Ovary (tissue), 9 donors: ENCODE measurements around the gene SIL1. TPM values are rescaled to one million over a fixed set of nuclear protein-coding genes. Genes with fewer than 3 reads are reported as not detected.
"Not testable (repeated sequence)": the region's sequence is repeated elsewhere in the genome, so short reads cannot be mapped to it uniquely, and the experiment has no call there.

Experiments used
- DNase-seq, 5 donors: peaks; one replicate each; pipeline ENCODE4 v3.0.0-alpha.2; 2019 to 2020
- H3K27ac ChIP-seq, 2 donors: fragments of 200-600 bp; one replicate each; pipeline versions ENCODE4 v1.5.1 to v1.8.0; 2019 to 2022
- H3K27me3 ChIP-seq: fragments of 200-600 bp; one replicate; pipeline ENCODE4 v1.8.0; 2022
- H3K36me3 ChIP-seq: fragments of 200-600 bp; sonication (generic); one replicate; pipeline ENCODE4 v1.5.1; 2019
- H3K4me1 ChIP-seq: one replicate; pipeline ENCODE4 v1.8.1; 2013; ENCODE audit warnings: mild to moderate bottlenecking, moderate library complexity; ENCODE audit not compliant: insufficient read depth
- H3K4me3 ChIP-seq: fragments of 200-600 bp; sonication (generic); one replicate; pipeline ENCODE4 v1.5.1; 2017
- H3K9me3 ChIP-seq, 2 donors: fragments of 200-600 bp in 1 of 2; sonication (generic) in 1 of 2; one replicate each; pipeline versions ENCODE4 v1.5.1 to v1.8.1; 2013 to 2019; ENCODE audit warnings: mild to moderate bottlenecking in 1 of 2, moderate library complexity in 1 of 2
- EP300 ChIP-seq: sonication (generic); formaldehyde crosslinking; IDR thresholded peaks from one replicate; pipeline ENCODE4 v1.6.1; 2017; ENCODE audit warnings: antibody characterized with exemption
- POLR2A ChIP-seq: fragments of 450-650 bp; IDR thresholded peaks from one replicate; pipeline ENCODE4 v1.6.1; 2017; ENCODE audit warnings: antibody characterized with exemption, mild to moderate bottlenecking, moderate library complexity
- WGBS, 3 donors: extraction: QIAGEN DNeasy Blood & Tissue Kit in 1 of 3; methylation state at CpG; one replicate each; pipeline versions ENCODE4 v1.1.5 to v1.1.7; 2013 to 2017; 5-methylcytosine and 5-hydroxymethylcytosine counted together
- intact Hi-C, 4 donors: fragments of 100-400 bp; cut with DNase I; formaldehyde crosslinking; loops; one replicate each; pipeline versions ENCODE4 v1.11.0 to v1.15.1; 2022 to 2023
- polyA plus RNA-seq, 2 donors: library from polyadenylated mRNA; stranded (reverse); fragments of 200-250 nt in 1 of 2; fragments of 350-450 nt in 1 of 2; fragmentation: Illumina TruSeq in 1 of 2; extraction: RNeasy Lipid Tissue Mini Kit (QIAGEN cat#74804) in 1 of 2; gene quantifications; one replicate each; pipeline ENCODE4 v1.2.3, GENCODE V29; 2013 to 2014
- total RNA-seq, 7 donors: library from RNA; depleted of rRNA in 2 of 7; stranded (reverse); fragments of >200 nt in 2 of 7; fragmentation: NEBNext Ultra II Directional in 3 of 7; extraction: Animal tissue kit (Norgen Biotek cat#: 25700) in 3 of 7; gene quantifications; one replicate each; pipeline versions ENCODE4 v1.1.0 to v1.2.4, GENCODE V29; 2016 to 2023
- TF ChIP-seq, protein P1 (sequence below), 3 donors: fragments of 450-650 bp in 2 of 3; fragments of 200-600 bp in 1 of 3; IDR thresholded peaks; one replicate each; pipeline versions ENCODE4 v1.5.1 to v1.8.0; 2016 to 2022; ENCODE audit warnings: antibody characterized with exemption in 3 of 3, mild to moderate bottlenecking in 1 of 3
- donor health status: DM: no; HTN: no; CAD: no; lungs with moderate emphysema.
- donor health status: DM: no; HTN: no; CAD: no.
- donor health status: Bipolar disorder and iron deficiency.
- donor health status: DM: yes; HTN: yes; CAD: no.
- donor health status: DM: no; HTN: no; CAD: no.
- donor health status: DM: yes; HTN: yes; CAD: no.

Gene SIL1
- total and polyA plus RNA-seq, 9 donors: 15.7 to 93.0 (median 34.9) TPM

DNA sequence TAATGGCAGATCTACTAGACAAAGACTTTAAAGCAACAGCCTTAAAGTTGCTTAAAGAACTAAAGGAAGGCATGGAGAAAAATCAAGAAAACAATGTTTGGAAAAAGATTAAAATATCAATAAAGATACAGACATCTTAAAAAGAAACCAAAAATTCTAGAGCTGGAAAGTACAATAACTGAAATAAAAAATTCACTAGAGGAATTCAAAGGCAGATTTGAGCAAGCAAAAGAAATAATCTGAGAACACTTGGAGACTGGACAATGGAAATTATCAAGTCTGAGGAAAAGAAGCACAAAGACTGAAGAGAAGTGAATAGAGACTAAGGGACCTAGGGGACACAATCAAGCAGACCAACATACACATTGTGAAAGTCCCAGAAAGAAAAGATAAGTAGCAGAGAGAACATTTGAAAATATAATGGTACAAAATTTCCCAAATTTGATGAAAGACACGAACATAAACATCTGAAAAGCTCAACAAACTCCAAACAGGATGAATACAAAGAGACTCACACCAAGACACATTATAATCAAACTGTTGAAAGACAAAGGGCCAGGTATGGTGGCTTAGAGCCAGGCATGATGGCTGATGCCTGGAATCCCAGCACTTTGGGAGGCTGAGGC lies 26.3 kb downstream of the SIL1 start:
- no peak overlapping the region for H3K27ac ChIP-seq
- no peaks in the 10 kb centered on the region for H3K9me3 ChIP-seq
- no peaks in the 10 kb centered on the region for H3K4me1 ChIP-seq
- TF ChIP-seq, protein P1, sequence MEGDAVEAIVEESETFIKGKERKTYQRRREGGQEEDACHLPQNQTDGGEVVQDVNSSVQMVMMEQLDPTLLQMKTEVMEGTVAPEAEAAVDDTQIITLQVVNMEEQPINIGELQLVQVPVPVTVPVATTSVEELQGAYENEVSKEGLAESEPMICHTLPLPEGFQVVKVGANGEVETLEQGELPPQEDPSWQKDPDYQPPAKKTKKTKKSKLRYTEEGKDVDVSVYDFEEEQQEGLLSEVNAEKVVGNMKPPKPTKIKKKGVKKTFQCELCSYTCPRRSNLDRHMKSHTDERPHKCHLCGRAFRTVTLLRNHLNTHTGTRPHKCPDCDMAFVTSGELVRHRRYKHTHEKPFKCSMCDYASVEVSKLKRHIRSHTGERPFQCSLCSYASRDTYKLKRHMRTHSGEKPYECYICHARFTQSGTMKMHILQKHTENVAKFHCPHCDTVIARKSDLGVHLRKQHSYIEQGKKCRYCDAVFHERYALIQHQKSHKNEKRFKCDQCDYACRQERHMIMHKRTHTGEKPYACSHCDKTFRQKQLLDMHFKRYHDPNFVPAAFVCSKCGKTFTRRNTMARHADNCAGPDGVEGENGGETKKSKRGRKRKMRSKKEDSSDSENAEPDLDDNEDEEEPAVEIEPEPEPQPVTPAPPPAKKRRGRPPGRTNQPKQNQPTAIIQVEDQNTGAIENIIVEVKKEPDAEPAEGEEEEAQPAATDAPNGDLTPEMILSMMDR (IDR thresholded peaks at IDR 0.05): no peak
- TF ChIP-seq EP300 (no peak), POLR2A (no peak)
- no peak for DNase-seq
- H3K27me3 ChIP-seq: no peaks in the 10 kb centered on the region
- H3K4me3 ChIP-seq: no peak overlapping the region
- WGBS, 3 donors: 95 to 100% (median 98%) methylated on average over 1 of the region's 1 CpG
- intact Hi-C loops: loop anchor here in 1 of 4 donors (2.0 kb wide), 1 partner anchor 15 kb away; no protein-coding TSS in a partner anchor
- no peaks in the 10 kb centered on the region for H3K36me3 ChIP-seq

DNA sequence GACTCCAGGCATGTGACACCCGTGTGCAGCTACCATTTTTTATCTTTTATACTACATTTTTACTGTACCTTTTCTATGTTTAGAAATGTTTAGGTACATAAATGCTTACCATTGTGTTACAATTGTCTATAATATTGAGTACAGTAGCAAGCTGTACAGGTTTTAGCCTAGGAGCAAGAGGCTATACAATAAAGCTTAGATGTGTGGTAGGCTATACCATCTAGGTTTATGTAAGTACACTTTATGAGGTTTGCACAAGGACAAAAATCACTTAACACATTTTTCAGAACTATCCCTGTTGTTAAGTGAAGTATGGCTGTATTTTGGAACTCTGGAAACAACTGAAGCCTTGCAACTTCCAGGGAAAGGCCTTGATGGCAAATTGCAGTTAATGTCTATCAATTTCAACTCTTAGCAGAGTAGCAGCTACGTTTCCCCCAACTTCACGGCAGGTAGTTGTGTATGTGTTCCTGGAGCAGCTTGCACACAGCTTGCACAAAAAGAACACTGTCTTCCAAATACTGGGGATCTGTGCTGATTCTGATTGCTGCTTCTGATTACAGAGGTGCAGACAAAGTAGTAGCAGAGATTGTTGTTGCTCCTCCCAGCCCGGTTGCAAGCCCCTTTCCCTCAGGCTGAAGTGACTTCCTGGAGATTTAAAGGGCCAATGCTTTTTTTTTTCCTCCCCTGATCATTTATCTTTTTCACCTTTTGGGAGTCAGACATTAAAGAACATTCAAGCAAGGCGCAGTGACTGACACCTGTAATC lies 30.0 kb downstream of the SIL1 start:
- Histone ChIP-seq H3K27me3 (no peaks in the 10 kb centered on the region), H3K36me3 (no peaks in the 10 kb centered on the region), H3K27ac (no peak overlapping the region), H3K9me3 (no peaks in the 10 kb centered on the region), H3K4me1 (no peaks in the 10 kb centered on the region), H3K4me3 (no peak overlapping the region)
- intact Hi-C loops: no loop called here
- 56 to 67% (median 65%) methylated on average over 5 of the region's 5 CpGs for whole genome bisulfite sequencing, 3 donors
- DNase-seq: no peak
- no peak for TF ChIP-seq EP300
- TF ChIP-seq, protein P1 (IDR thresholded peaks at IDR 0.05): no peak
- no peak for TF ChIP-seq POLR2A

DNA sequence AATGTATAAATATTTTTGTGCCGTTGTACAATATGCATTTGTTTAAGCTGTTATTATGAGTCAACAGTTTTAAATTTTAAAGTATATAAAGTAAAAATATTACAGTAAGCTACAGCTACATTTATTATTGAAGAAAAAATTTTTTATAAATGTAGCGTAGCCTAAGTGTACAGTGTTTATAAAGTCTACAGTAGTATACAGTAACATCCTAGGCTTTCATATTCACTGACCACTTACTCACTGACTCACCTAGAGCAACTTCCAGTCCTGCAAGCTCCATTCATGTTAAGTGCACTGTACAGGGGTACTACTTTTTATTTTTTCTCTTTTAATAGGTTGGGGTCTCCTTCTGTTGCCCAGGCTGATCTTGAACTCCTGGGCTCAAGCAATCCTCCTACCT lies 30.6 kb downstream of the SIL1 start:
- Histone ChIP-seq H3K36me3 (no peaks in the 10 kb centered on the region), H3K4me3 (no peak overlapping the region), H3K9me3 (no peaks in the 10 kb centered on the region), H3K4me1 (no peaks in the 10 kb centered on the region), H3K27ac (no peak overlapping the region), H3K27me3 (no peaks in the 10 kb centered on the region)
- intact Hi-C loops: no loop called here
- WGBS, 3 donors: 76 to 86% (median 83%) methylated on average over 2 of the region's 2 CpGs
- no peak for TF ChIP-seq POLR2A
- no peak for TF ChIP-seq EP300
- TF ChIP-seq, protein P1 (IDR thresholded peaks at IDR 0.05): no peak
- no peak for DNase-seq

- Histone ChIP-seq H3K27me3 (no peaks in the 10 kb centered on the region), H3K27ac (no peak overlapping the region), H3K4me3 (no peak overlapping the region), H3K4me1 (no peaks in the 10 kb centered on the region), H3K36me3 (no peaks in the 10 kb centered on the region), H3K9me3 (no peaks in the 10 kb centered on the region)
- WGBS, 3 donors: 91 to 94% (median 94%) methylated on average over 7 of the region's 7 CpGs
- TF ChIP-seq EP300 (no peak), POLR2A (no peak)
- TF ChIP-seq, protein P1 (IDR thresholded peaks at IDR 0.05): no peak
- intact Hi-C loops: no loop called here
- DNase-seq: no peak
Observed at GRCh38 chr5:139167063-139167462, 31.1 kb downstream of the SIL1 start.

DNA sequence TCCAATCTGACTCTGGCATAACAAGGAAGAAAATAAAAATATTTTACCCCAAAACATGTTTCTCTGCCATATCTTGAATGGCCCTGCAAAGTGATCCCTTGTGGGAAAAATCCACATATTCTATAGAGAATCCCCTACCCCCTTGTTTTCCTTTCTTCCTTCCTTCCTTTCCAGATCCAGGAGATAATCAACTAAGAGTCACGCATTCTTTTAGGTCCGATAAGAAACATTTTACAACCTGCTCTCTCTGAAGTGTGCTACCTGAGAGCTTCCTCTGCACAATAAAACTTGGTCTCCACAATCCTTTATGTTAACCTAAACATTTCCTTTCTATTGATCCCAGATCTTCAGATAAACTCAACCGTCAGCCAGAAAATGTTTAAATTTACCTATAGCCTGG lies 33.3 kb downstream of the SIL1 start:
- H3K27ac ChIP-seq, H3K36me3 ChIP-seq, intact Hi-C loops, H3K27me3 ChIP-seq, DNase-seq, H3K9me3 ChIP-seq, H3K4me1 ChIP-seq, H3K4me3 ChIP-seq: not testable (repeated sequence)
- WGBS, 3 donors: 95 to 97% (median 96%) methylated on average over 3 of the region's 3 CpGs
